Osteoblast (primary cell): ENCODE data around the gene MAMDC2. TPM values are rescaled to one million over a fixed set of nuclear protein-coding genes. Genes with fewer than 3 reads are reported as not detected.

Experiments used
- DNase-seq: peaks from one replicate; pipeline ENCODE4 v3.0.0; 2011; ENCODE audit warnings: low spot score, mixed read lengths; ENCODE audit not compliant: insufficient read length; ENCODE audit errors: missing footprints
- H2AFZ ChIP-seq: 2 replicates; pipeline ENCODE4 v1.6.0; 2011; ENCODE audit warnings: mild to moderate bottlenecking, low read length
- H3K27ac ChIP-seq: 2 replicates; pipeline ENCODE4 v1.5.1; 2011; ENCODE audit warnings: mild to moderate bottlenecking, low read depth, low read length, moderate library complexity
- H3K27me3 ChIP-seq: 2 replicates; pipeline ENCODE4 v1.6.0; 2012; ENCODE audit warnings: mild to moderate bottlenecking, control low read depth, inconsistent platforms, low read length, moderate library complexity; ENCODE audit not compliant: insufficient read depth
- H3K36me3 ChIP-seq: 2 replicates; pipeline ENCODE4 v1.5.1; 2011; ENCODE audit warnings: mild to moderate bottlenecking, low read length, control low read depth, moderate library complexity; ENCODE audit not compliant: insufficient read depth
- H3K4me1 ChIP-seq: 2 replicates; pipeline ENCODE4 v1.5.1; 2011; ENCODE audit warnings: mild to moderate bottlenecking, low read length, control low read depth, moderate library complexity; ENCODE audit not compliant: insufficient read depth
- H3K4me2 ChIP-seq: 2 replicates; pipeline ENCODE4 v1.6.0; 2011; ENCODE audit warnings: mild to moderate bottlenecking, low read length; ENCODE audit not compliant: insufficient read depth
- H3K4me3 ChIP-seq: fragments of 200-600 bp; sonication (generic); 3 replicates; pipeline ENCODE4 v1.5.1; 2012; ENCODE audit warnings: mild to moderate bottlenecking, low read length, inconsistent platforms; ENCODE audit not compliant: insufficient read depth
- H3K79me2 ChIP-seq: 2 replicates; pipeline ENCODE4 v1.6.0; 2012; ENCODE audit warnings: mild to moderate bottlenecking, low read length, control low read depth, inconsistent platforms; ENCODE audit not compliant: insufficient read depth
- H3K9me3 ChIP-seq: 2 replicates; pipeline ENCODE4 v1.5.1; 2011; ENCODE audit warnings: low read depth, low read length, control low read depth
- H4K20me1 ChIP-seq: 2 replicates; pipeline ENCODE4 v1.6.0; 2012; ENCODE audit warnings: mild to moderate bottlenecking, low read length, control low read depth; ENCODE audit not compliant: insufficient read depth
- CTCF ChIP-seq: IDR thresholded peaks from 2 replicates; pipeline ENCODE4 v1.5.1; 2011; ENCODE audit warnings: mild to moderate bottlenecking, low read depth, low read length, moderate library complexity; ENCODE audit errors: extremely low read depth
- total RNA-seq: library from RNA; depleted of rRNA; stranded (reverse); fragments of >200 nt; gene quantifications from 2 replicates; pipeline ENCODE4 v1.2.3, GENCODE V29; 2012

Gene MAMDC2
- total RNA-seq, 1 donor, result 1.4 TPM

- H2AFZ ChIP-seq, result no peak overlapping the region
- H4K20me1 ChIP-seq, result no peaks in the 10 kb centered on the region
- H3K9me3 ChIP-seq, result no peaks in the 10 kb centered on the region
- H3K27me3 ChIP-seq, result no peaks in the 10 kb centered on the region
- no peak for TF ChIP-seq CTCF
- H3K4me2 ChIP-seq, result no peak overlapping the region
- no peak overlapping the region for H3K27ac ChIP-seq
- peaks cover 9% of the 10 kb centered on the region for H3K4me1 ChIP-seq
- no peaks in the 10 kb centered on the region for H3K36me3 ChIP-seq
- H3K4me3 ChIP-seq, result no peak overlapping the region
- no peak for DNase-seq
- H3K79me2 ChIP-seq, result no peaks in the 10 kb centered on the region
These were observed 17.3 kb downstream of the MAMDC2 start for GRCh38 chr9:70060883-70061507.

GRCh38 chr9:70061776-70062175, 18.1 kb downstream of the MAMDC2 start:
- no peaks in the 10 kb centered on the region for H3K9me3 ChIP-seq
- no peak overlapping the region for H3K4me2 ChIP-seq
- DNase-seq, result peak; percentile 13

GRCh38 chr9:70064496-70064895, 20.8 kb downstream of the MAMDC2 start:
- Histone ChIP-seq H3K27me3 (no peaks in the 10 kb centered on the region), H3K79me2 (no peaks in the 10 kb centered on the region), H3K36me3 (no peaks in the 10 kb centered on the region), H3K4me2 (no peak overlapping the region), H3K4me3 (no peak overlapping the region), H3K9me3 (no peaks in the 10 kb centered on the region), H4K20me1 (no peaks in the 10 kb centered on the region), H2AFZ (no peak overlapping the region), H3K27ac (no peak overlapping the region), H3K4me1 (peaks cover 9% of the 10 kb centered on the region)
- no peak for TF ChIP-seq CTCF
- peak; percentile 57 for DNase-seq

More at GRCh38 chr9:70061776-70062175, 18.1 kb downstream of the MAMDC2 start:
- H3K27me3 ChIP-seq, result no peaks in the 10 kb centered on the region
- no peak for TF ChIP-seq CTCF
- H3K4me3 ChIP-seq, result no peak overlapping the region
- H3K36me3 ChIP-seq, result no peaks in the 10 kb centered on the region
- no peak overlapping the region for H2AFZ ChIP-seq
- H4K20me1 ChIP-seq, result no peaks in the 10 kb centered on the region
- no peaks in the 10 kb centered on the region for H3K79me2 ChIP-seq
- no peak overlapping the region for H3K27ac ChIP-seq
- peaks cover 9% of the 10 kb centered on the region for H3K4me1 ChIP-seq

- no peaks in the 10 kb centered on the region for H3K36me3 ChIP-seq
- no peaks in the 10 kb centered on the region for H3K9me3 ChIP-seq
- no peaks in the 10 kb centered on the region for H3K27me3 ChIP-seq
- no peaks in the 10 kb centered on the region for H3K79me2 ChIP-seq
- H3K4me2 ChIP-seq, result no peak overlapping the region
- no peak for TF ChIP-seq CTCF
- no peak overlapping the region for H3K4me3 ChIP-seq
- no peaks in the 10 kb centered on the region for H4K20me1 ChIP-seq
- H3K27ac ChIP-seq, result no peak overlapping the region
- H3K4me1 ChIP-seq, result peaks cover 6% of the 10 kb centered on the region
- DNase-seq, result no peak
- H2AFZ ChIP-seq, result no peak overlapping the region
These were observed 21.9 kb downstream of the MAMDC2 start for GRCh38 chr9:70065572-70065971.
